Stimulated activated CD4-positive, alpha-beta T cell treated with anti-CD3 and anti-CD28 coated beads, Interleukin-4, amount 100 ng/mL, for 24 hours (primary cell): Measurements from ENCODE around the gene SCRN1.
"Not testable (repeated sequence)": the region's sequence is repeated elsewhere in the genome, so short reads cannot be mapped to it uniquely, and the experiment has no call there.

Experiments
- DNase-seq: peaks from one replicate; pipeline ENCODE4 v3.0.0-alpha.2; 2020

SCRN1 gene

DNA sequence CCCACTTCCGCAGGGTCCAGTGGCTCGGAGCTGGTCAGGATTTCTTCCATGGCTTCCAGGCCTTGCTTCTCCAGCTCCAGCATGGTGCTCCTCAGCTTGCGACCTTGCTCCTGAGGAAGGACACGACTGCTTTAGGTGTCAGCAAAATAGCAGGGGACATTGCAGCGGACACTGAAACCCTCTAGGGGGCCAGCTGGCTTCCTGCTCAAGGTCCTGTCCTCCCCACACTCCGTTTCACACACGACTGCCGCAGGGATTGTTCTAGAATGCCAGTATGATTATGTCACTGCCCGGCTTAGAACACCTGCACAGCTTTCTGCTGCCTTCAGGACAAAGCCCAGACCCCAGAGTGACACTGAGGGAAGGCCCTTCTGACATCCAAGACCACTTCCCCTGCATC, 65.6 kb downstream of the SCRN1 start:
- DNase-seq, result no peak

- no peak for DNase-seq
Measured at GRCh38 chr7:29922921-29923700, 66.5 kb downstream of the SCRN1 start.

GRCh38 chr7:29921404-29922010, 68.1 kb downstream of the SCRN1 start:
- DNase-seq, result peak; percentile 48

DNA sequence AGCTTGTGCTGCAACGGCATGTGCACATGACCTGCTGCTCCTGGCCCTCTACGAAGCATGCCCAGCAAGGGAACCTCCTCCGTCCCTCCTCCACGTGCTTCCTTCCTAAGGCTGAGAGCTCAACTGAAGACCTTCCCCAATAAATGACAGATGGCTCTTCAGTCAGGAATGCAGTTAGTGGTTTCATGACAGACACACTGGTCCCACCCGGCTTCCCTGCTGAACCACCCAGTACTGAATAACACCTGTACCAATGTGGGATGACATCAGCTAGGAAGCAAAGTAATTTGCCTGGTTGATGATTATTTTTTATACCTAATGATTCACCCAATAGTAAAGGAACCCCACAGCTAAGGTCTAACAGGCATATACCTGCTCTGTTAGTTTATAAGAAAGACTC, 69.1 kb downstream of the SCRN1 start:
- no peak for DNase-seq

DNA sequence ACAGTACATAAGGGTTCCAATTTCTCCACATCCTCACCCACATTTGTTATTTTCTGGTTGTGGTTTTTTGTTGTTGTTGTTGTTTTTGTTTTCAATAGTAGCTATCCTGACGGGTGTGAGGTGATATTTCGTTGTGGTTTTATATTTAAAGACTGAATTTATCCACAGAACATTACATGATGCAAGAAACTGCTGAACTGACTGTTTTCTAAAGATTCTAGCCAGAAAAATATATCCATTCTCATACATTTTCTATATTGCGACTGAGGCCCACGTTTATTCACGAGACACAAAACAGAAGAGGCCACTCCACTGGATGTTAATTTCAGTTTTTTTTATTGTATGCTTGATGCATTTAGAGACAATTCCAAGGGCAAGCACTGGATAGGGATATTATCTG, 69.8 kb downstream of the SCRN1 start:
- no peak for DNase-seq

GRCh38 chr7:29918850-29919249, 70.8 kb downstream of the SCRN1 start:
- no peak for DNase-seq

GRCh38 chr7:29917641-29918040, 72.0 kb downstream of the SCRN1 start:
- DNase-seq, result no peak

GRCh38 chr7:29915481-29916215, 74.0 kb downstream of the SCRN1 start:
- no peak for DNase-seq

GRCh38 chr7:29914180-29914579, 75.4 kb downstream of the SCRN1 start:
- no peak for DNase-seq

DNA sequence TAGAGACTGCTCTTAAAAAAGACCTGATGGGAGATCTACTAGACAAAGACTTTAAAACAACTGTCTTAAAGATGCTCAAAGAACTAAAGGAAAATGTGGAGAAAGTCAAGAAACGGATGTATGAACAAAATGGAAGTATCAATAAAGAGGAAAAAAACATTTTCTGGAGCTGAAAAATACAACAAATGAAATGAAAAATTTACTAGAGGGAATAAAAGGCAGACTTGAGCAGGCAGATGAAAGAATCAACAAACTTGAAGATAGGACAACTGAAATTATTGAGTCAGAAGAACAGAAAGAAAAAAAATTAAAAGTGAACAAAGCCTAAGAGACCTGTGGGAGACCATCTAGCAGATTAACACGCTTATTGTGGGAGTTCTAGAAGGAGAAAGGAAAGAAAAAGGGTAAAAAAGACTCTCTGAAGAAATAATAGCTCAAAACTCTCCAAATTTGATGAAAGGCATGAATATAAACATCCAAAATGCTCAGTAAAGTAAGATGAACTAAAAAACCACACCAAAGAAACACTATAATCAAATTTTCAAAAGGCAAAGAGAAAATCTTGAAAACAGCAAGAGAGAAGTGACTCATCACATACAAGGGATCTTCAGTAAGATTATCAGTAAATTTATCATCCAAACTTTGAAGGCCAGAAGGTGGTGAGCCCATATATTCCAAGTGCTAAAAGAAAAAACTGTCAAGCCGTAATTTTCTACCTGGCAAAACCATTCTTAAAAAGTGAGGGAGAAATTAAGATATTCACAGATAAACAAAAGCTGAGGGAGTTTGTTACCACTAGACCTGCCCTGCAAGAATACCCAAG, 83.2 kb downstream of the SCRN1 start:
- no peak for DNase-seq

GRCh38 chr7:29900745-29901144, 88.9 kb downstream of the SCRN1 start:
- DNase-seq, result no peak

GRCh38 chr7:29898301-29898700, 91.3 kb downstream of the SCRN1 start:
- no peak for DNase-seq

- no peak for DNase-seq
Measured at GRCh38 chr7:29896685-29897411, 92.8 kb downstream of the SCRN1 start.

- no peak for DNase-seq
Measured at GRCh38 chr7:29895559-29895958, 94.0 kb downstream of the SCRN1 start.

GRCh38 chr7:29894256-29894655, 95.3 kb downstream of the SCRN1 start:
- DNase-seq, result no peak

DNA sequence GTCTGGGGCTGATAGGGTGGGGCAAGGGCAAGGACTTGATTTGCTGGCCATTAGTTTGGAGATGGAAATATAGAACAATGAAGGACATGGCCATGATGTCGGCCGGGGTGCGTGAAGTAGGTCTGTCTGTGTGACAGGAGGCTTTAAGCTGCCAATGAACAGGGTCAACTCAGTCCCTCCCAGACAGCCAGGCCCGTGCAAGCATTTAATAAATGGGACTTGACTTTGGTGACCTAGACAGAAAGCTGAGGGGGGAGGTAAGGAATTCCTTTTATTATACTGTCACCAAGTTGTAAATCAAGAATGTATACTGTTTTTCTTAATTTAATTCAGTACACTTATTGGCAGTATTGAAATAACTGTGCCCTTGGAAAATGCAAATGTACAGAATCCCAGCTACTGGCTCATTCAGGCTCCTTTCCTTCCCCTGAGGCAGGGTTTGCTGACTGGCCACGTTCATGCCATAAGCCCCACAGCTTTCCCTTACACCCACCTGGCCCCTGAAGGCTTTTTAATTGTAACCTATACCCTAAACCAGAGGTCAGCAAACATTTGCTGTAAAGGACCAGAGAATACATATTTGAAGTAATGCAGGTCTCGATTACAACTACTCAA, 96.1 kb downstream of the SCRN1 start:
- no peak for DNase-seq

DNA sequence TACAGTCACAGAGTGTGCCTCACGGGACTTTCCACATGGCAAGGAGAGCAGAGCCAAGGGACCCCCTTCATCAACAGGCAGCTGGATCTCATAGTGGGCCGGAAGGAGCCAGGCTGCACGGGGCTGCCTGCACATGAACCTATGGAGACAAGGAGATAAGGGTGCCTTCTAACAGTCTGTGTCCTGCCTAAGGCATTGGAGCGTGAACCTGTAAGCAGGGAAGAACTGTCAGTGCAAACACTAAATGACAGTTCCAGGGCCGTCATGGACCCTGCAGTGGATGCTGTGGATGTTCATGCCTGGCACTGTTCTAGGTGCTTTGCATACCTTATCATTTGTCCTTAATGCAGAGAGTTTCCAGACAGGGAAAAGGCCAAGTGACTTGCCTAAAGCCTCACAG, 97.4 kb downstream of the SCRN1 start:
- DNase-seq, result no peak

- DNase-seq, result no peak
Measured at GRCh38 chr7:29891766-29892165, 97.8 kb downstream of the SCRN1 start.

DNA sequence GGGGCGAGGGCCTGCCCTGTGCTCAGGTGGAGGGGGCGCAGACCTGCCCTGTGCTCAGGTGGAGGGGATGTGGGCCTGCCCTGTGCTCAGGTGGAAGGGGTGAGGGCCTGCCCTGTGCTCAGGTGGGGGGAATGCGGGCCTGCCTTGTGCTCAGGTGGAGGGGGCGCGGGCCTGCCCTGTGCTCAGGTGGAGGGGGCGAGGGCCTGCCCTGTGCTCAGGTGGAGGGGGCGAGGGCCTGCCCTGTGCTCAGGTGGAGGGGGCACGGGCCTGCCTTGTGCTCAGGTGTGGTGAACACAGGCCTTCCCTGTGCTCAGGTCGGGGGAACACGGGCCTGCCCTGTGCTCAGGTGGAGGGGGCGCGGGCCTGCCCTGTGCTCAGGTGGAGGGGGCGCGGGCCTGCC, 98.8 kb downstream of the SCRN1 start:
- not testable (repeated sequence) for DNase-seq

GRCh38 chr7:29890251-29890650, 99.3 kb downstream of the SCRN1 start:
- no peak for DNase-seq

DNA sequence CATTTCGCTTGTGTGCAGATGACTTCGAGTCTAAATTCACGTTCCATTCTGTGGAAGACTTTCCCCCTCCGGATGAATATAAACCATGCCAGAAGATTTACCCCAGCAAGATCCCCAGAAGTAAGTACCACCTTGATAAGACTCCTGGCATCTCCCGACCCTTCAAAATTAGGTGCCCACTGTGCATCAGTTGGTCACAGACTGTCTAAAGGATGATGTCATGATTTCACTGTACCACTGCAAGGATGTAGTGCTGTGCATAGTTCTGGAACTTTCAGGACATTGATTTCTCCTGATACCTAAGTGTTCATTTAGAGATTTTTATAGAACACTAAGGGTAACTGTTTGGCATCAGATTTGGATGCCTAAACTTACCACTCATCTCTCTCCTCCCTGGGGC, 100.3 kb downstream of the SCRN1 start:
- DNase-seq, result no peak

DNA sequence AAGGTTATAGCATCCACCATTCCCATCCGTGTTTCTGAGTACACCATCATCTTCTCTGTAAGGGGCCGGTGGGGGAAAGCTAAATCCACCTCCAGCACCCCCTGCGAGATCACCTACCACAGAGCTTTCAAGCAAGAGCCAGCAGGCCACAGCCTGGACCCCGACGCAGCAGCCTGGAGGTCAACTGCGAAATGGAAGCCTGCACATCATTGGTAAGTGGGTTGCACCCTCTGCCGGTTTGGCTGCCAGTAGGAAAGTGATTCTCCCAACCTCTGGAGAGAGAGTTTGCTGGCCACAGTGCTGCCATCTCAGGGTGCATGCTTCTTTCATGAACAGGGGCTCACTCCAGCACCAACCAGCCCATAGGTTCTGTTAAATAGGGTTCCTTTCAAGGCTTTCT, 101.6 kb downstream of the SCRN1 start:
- DNase-seq, result no peak
